HepG2 (cell line): ENCODE data around the gene DRD1.

ENCODE experiments used
- GTF2F1 ChIP-seq: fragments of 150-350 bp; IDR thresholded peaks from 2 replicates; pipeline ENCODE4 v1.6.1; 2014; ENCODE audit warnings: low read length
- NFIC ChIP-seq: IDR thresholded peaks from 2 replicates; pipeline ENCODE4 v1.6.1; 2012; ENCODE audit warnings: mild to moderate bottlenecking, low read length, inconsistent platforms
- POLR2A ChIP-seq, 2 experiments: IDR thresholded peaks; 2 replicates each; pipeline ENCODE4 v1.6.1; 2011; ENCODE audit warnings: low read depth in 2 of 2, low read length in 2 of 2, mild to moderate bottlenecking in 1 of 2, moderate library complexity in 1 of 2; ENCODE audit not compliant: insufficient read depth in 1 of 2
- RNF2 ChIP-seq: fragments of 450-650 bp; conservative IDR thresholded peaks from 2 replicates; pipeline ENCODE4 v1.6.1; 2016; ENCODE audit warnings: low read depth
- ZNF124 ChIP-seq: sonication (generic); formaldehyde crosslinking; IDR thresholded peaks from 2 replicates; pipeline ENCODE4 v1.4.0; 2020; ENCODE audit warnings: missing genetic modification reagents
- TF ChIP-seq, protein P1 (sequence below): sonication (generic); formaldehyde crosslinking; IDR thresholded peaks from 2 replicates; pipeline ENCODE4 v1.5.0; 2020; ENCODE audit warnings: mild to moderate bottlenecking, missing genetic modification reagents, borderline replicate concordance
- TF ChIP-seq, protein P2 (sequence below): sonication (generic); formaldehyde crosslinking; IDR thresholded peaks from 2 replicates; pipeline ENCODE4 v1.4.0; 2020; ENCODE audit warnings: low read depth, mild to moderate bottlenecking, missing genetic modification reagents

DNA sequence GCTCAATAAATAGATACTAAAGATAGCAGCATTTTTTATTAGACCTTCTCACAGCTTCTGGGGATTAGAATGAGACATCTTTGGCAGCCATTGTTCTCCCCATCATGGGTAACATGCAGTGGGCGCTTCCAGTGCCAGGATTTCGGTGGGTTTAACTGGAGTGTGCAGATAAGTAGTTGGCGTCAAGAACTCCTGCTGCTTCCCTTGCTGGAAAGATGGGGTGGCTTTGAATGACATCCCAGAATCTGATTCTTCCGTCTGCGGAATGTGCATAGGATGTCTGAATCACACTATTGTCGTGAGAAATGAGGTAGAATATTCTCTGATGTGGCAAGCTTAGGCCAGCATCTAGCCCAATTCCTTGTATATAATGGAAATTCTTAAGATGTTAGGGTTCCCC, 41.6 kb upstream of the DRD1 start:
- TF ChIP-seq, protein P1, sequence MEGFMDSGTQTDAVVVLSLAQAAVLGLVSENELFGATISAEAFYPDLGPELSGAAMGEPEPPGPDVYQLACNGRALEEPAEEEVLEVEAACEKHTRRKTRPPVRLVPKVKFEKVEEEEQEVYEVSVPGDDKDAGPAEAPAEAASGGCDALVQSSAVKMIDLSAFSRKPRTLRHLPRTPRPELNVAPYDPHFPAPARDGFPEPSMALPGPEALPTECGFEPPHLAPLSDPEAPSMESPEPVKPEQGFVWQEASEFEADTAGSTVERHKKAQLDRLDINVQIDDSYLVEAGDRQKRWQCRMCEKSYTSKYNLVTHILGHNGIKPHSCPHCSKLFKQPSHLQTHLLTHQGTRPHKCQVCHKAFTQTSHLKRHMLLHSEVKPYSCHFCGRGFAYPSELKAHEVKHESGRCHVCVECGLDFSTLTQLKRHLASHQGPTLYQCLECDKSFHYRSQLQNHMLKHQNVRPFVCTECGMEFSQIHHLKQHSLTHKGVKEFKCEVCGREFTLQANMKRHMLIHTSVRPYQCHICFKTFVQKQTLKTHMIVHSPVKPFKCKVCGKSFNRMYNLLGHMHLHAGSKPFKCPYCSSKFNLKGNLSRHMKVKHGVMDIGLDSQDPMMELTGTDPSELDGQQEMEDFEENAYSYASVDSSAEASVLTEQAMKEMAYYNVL (CRISPR knock-in tag), result no peak
- TF ChIP-seq ZNF124 (CRISPR knock-in tag), result no peak
- no peak for TF ChIP-seq RNF2
- TF ChIP-seq GTF2F1, result no peak
- TF ChIP-seq, protein P2, sequence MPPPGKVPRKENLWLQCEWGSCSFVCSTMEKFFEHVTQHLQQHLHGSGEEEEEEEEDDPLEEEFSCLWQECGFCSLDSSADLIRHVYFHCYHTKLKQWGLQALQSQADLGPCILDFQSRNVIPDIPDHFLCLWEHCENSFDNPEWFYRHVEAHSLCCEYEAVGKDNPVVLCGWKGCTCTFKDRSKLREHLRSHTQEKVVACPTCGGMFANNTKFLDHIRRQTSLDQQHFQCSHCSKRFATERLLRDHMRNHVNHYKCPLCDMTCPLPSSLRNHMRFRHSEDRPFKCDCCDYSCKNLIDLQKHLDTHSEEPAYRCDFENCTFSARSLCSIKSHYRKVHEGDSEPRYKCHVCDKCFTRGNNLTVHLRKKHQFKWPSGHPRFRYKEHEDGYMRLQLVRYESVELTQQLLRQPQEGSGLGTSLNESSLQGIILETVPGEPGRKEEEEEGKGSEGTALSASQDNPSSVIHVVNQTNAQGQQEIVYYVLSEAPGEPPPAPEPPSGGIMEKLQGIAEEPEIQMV (CRISPR knock-in tag), result no peak
- no peak for TF ChIP-seq NFIC
- no peak for TF ChIP-seq POLR2A (IDR thresholded peaks at IDR 0.05; ENCODE audit: insufficient read depth in 1 of 2, low read depth in 2 of 2, low read length in 2 of 2)
